Ammon's horn (tissue), 1 donor: ENCODE results near the gene BFSP1.

Source experiments
- DNase-seq: peaks from one replicate; pipeline ENCODE4 v3.0.0-alpha.2; 2016; ENCODE audit warnings: low spot score

Gene BFSP1

DNA sequence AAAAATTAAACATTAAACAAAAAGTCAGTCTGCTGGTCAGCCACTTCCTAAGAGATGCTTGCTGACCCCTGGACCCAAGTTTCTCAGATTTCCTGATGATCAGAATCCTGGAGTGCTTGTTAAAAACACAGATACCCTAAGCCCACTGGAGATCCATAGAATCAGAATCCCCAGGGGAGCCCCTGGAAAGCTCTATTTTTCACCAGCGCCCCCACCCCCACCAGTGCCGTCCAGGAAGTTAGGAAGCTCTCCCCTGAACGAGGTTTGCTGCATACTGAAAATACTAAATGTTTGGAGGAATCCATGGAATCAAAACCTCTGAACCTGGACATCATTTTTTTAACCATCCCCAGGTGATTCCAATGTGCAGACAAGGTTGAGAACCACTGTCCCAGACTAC lies 69.2 kb downstream of the BFSP1 start:
- no peak for DNase-seq

DNA sequence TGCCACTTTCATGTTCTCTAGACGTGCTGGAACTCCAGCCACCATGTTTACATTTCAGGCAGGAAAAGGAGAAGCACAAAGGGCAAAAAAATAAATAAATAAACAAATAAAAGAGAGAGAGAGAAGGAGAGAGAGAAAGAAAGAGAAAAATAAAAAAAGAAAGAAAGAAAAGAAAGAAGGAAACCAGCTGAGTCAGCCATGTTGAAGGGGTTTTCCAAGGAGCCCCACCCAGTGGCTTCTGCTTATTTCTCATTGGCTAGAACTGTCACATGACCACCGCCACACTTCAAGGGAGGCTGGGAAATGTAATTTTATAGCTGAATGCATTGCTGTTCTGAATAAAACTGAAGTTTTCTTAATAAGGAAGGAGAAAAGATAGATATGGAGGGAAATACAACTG lies 71.1 kb downstream of the BFSP1 start:
- no peak for DNase-seq

DNA sequence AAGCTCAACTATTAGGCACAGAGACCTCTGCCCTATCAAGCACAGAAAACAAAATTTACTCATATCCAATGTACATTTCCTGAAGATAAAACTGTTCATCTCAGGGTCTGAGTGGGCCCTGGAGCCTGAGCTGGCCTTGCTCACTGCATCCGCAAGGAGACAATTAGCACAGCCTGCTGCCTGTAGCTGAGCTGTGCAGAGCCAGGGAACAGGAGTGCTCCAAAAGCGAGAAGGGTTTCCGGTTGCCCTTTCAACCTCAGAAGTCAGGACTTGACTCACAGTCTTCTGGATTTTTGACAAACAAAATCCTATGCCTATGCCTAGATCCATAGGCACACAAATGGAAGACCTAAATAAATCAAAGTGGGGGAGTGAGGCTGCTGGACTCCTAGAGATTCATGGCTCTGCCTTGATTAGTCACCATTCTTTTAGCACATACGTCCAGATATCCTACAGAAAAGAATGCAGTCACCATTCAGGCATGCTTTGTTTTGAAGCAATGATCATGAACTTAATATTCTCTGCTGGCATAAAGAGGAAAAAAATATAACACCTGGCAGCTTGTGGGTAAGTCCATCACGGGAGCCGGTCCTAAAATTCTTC lies 73.5 kb downstream of the BFSP1 start:
- DNase-seq, result no peak

DNA sequence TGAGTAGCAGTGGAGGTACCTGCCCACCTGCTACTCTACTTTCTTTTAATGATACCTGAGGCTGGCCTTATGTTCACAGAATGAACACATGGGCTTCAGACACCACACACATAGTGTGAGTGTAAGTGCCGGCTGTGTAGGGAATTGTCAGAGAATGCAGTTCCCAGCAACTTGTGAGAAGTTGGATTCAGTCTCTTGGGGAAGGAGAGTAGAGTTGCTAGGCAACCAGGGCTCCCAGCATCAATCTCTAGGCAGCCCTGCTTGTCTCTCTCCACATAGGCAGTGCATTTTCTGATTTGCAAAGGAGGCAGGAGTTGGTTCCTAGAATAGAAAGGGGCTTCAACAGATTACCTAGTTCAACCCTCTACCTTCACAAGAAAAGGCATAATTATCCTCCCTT lies 74.1 kb downstream of the BFSP1 start:
- peak; percentile 53 for DNase-seq

DNA sequence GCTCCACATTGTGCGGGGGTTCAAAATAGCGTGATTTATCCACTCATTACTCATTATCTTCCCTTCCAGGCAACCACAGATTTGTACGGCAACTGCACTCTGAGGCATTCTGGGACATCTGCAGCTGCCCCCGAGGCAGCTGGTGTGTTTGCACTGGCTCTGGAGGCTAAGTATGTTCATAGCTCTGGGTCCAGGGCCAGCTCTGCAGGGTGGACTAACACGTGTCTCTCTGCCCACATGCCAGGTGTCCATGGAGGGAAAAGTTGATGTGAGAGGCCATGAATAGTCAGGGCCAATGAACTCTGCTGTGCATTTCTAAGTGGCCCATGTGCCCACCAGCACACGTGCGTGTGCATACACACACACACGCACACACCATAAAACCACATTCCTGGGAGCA lies 74.9 kb downstream of the BFSP1 start:
- peak; percentile 50 for DNase-seq

DNA sequence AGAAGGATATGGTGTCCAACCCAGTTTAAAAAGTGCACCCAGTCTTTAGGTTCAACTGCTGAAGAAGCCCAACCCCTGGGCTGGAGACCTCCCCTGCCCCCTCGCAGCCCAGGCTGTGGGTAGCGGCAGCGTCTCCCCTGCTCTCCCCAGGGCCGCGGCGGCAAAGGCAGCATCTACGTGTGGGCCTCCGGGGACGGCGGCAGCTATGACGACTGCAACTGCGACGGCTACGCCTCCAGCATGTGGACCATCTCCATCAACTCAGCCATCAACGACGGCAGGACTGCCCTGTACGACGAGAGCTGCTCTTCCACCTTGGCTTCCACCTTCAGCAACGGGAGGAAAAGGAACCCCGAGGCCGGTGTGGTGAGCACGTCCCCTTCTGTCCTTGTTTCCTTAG lies 77.6 kb downstream of the BFSP1 start:
- DNase-seq, result no peak

DNA sequence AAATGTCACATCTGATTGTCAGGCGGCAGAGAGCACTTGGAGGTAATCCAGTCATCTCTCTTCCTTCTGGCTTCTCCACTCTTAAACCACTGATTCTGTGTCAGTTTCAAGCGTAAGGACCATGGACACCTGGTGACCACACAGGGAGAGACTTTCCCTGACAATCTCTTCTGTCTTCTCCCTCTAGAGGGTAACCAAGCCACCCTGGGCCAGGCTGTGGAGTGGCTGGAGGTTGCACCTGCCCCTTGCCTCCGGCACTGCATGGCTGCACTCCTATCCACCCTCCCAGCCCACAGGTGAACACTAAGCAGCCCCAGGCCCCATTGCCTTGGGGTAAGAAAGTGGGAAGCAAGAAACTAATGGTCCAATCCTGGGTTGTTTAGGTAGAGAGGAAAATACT lies 78.7 kb downstream of the BFSP1 start:
- no peak for DNase-seq

DNA sequence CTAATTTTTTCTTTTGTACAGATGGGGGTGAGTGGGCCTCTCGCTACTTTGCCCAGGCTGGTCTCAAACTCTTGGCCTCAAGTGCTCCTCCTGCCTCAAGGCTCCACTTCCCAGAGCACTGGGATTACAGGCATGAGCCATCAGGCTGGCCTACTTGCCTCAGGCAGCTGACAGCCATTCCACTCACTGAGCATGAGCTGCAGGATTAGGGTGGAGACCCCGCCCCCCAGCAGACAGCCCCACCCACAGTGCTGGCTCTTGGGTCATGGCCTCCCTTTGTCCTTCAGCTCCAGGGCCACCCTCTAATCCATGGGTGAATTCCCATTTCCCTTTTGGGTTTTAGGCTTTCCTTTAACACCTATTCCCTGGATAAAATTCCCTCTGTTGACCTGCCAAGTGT lies 82.1 kb downstream of the BFSP1 start:
- no peak for DNase-seq

DNA sequence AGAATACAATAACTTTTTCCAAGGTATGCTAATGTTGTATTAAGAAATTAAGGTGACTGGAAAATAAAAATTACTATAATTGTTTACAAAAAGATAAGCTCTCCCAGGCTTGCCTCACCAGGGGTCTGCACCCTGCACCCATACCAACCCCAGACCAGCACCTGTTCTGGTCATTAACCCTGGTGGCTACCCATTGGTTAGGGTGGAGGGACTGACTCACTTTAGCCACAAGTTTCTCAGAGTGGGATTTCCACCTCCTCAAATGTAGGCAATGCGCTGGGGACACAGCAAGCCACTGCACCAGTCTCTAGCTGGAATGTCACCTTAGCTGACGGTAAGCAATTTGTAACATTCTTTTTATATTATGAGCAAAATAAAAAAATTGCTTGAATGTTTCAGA lies 83.1 kb downstream of the BFSP1 start:
- no peak for DNase-seq

DNA sequence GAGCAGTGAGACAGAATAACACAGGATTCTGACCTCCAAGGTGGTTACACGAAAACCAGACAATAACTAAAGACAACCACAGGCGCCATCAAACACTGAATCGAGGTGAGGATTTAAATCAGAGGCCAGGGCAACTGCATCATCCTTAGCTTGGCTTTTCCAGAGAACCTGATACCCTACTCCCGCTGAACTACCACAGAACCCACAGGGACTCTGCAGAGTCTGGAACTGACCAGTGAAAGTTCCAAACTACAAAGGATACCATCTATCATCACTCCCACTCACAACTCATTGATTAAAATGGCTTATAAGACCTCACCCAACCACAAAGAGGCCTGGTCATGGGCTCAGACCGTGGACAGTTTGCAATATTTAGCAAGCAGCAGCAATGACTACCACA lies 85.0 kb downstream of the BFSP1 start:
- DNase-seq, result no peak

DNA sequence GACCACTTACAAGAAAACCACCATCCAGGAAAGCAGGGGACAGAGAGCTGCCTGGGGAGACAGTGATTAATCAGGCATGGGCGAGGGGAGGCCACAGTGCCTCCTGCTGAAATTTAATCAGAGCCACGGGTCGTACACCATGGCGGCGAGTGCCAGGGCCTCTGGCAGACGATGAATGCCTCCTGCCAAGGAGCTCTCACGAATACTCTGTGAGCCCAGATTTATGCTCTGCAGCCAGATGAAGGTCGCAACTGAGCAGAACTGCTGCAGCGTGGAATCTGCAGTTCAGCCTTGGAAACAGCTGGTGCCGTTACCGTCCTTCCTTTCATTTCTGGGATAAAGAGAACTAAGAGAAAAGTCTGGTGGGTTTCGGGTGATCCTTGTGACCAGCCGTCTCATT lies 85.6 kb downstream of the BFSP1 start:
- no peak for DNase-seq

DNA sequence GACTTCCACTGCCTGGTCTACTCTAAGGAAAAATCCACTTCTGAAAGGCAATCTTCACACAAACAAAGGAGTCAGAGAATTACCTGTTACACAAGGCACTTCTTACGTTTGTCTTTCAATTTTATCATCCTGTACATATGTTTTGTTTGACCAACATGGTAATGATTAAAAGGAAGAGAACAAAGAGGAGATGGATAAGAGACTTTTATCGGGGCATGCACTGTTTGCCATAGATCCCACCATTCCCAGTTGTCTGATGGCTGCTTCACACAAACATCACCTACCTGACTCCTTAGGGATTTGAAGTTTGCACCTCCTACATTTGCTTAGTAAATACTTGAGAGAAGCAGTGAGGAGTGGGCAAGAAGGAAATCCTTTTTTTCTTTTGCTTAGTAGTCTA lies 87.1 kb downstream of the BFSP1 start:
- DNase-seq, result no peak
